SJCRH30 (cell line): ENCODE measurements around the gene VPREB1. TPM values are rescaled to one million over a fixed set of nuclear protein-coding genes. Genes with fewer than 3 reads are reported as not detected.
"Not testable (repeated sequence)": the region's sequence is repeated elsewhere in the genome, so short reads cannot be mapped to it uniquely, and the experiment has no call there.

Experiments
- DNase-seq, 2 experiments: peaks; one replicate each; pipeline ENCODE4 v3.0.0-alpha.2; 2015 to 2020
- H3K27ac ChIP-seq: fragments of 250-450 bp; sonication (Bioruptor Pico); 2 replicates; pipeline ENCODE4 v1.5.1; 2020; ENCODE audit warnings: mild to moderate bottlenecking, moderate library complexity
- H3K27me3 ChIP-seq: fragments of 250-450 bp; sonication (Bioruptor Pico); 2 replicates; pipeline ENCODE4 v1.5.1; 2020; ENCODE audit warnings: mild to moderate bottlenecking, moderate library complexity
- H3K36me3 ChIP-seq: fragments of 250-450 bp; sonication (Bioruptor Pico); 2 replicates; pipeline ENCODE4 v1.5.1; 2020; ENCODE audit warnings: mild to moderate bottlenecking, moderate library complexity
- H3K4me1 ChIP-seq: fragments of 250-450 bp; sonication (Bioruptor Pico); 2 replicates; pipeline ENCODE4 v1.5.1; 2020; ENCODE audit warnings: mild to moderate bottlenecking, moderate library complexity
- H3K4me3 ChIP-seq: fragments of 250-450 bp; sonication (Bioruptor Pico); 2 replicates; pipeline ENCODE4 v1.5.1; 2020; ENCODE audit warnings: mild to moderate bottlenecking, moderate library complexity
- H3K9me3 ChIP-seq: fragments of 250-450 bp; sonication (Bioruptor Pico); replicated peaks from 2 replicates; pipeline ENCODE4 v1.5.1; 2020; ENCODE audit warnings: mild to moderate bottlenecking, moderate library complexity
- total RNA-seq: library from RNA; depleted of rRNA; stranded (reverse); fragments of >200 nt; shearing (Covaris generic); gene quantifications from 2 replicates; pipeline ENCODE4 v1.2.3, GENCODE V29; 2014

Gene VPREB1
- total RNA-seq, 1 experiment from 2014 or later, result not detected

GRCh38 chr22:22246706-22247105 lies 2.1 kb downstream of the VPREB1 start:
- Histone ChIP-seq H3K27me3 (peaks cover 4% of the 10 kb centered on the region; the same call in 1 of the 2 replicates), H3K36me3 (no peaks in the 10 kb centered on the region), H3K27ac (no peak overlapping the region), H3K4me1 (peaks cover 21% of the 10 kb centered on the region), H3K9me3 (no peaks in the 10 kb centered on the region), H3K4me3 (no peak overlapping the region)
- DNase-seq, result no peak

GRCh38 chr22:22248878-22249277 lies 4.3 kb downstream of the VPREB1 start:
- no peak overlapping the region for H3K4me3 ChIP-seq
- peak in 1 of 2 experiments; percentile 17 for DNase-seq
- H3K36me3 ChIP-seq, result no peaks in the 10 kb centered on the region
- peaks cover 4% of the 10 kb centered on the region; the same call in 1 of the 2 replicates for H3K27me3 ChIP-seq
- peaks cover 16% of the 10 kb centered on the region for H3K4me1 ChIP-seq
- no peaks in the 10 kb centered on the region for H3K9me3 ChIP-seq
- H3K27ac ChIP-seq, result no peak overlapping the region

- not testable (repeated sequence) for H3K27ac ChIP-seq, H3K4me3 ChIP-seq, DNase-seq, H3K9me3 ChIP-seq, H3K36me3 ChIP-seq, H3K27me3 ChIP-seq
- peaks cover 12% of the 10 kb centered on the region for H3K4me1 ChIP-seq
Measured at GRCh38 chr22:22250651-22251050, 6.1 kb downstream of the VPREB1 start.

- H3K4me1 ChIP-seq, H3K27me3 ChIP-seq, H3K9me3 ChIP-seq, H3K27ac ChIP-seq, H3K36me3 ChIP-seq, DNase-seq, H3K4me3 ChIP-seq: not testable (repeated sequence)
Measured at GRCh38 chr22:22256133-22256532, 11.5 kb downstream of the VPREB1 start.

GRCh38 chr22:22258597-22259415 lies 14.2 kb downstream of the VPREB1 start:
- not testable (repeated sequence) for H3K9me3 ChIP-seq, H3K27me3 ChIP-seq

GRCh38 chr22:22260169-22260568 lies 15.6 kb downstream of the VPREB1 start:
- H3K4me1 ChIP-seq, H3K27me3 ChIP-seq, H3K9me3 ChIP-seq, H3K4me3 ChIP-seq, DNase-seq, H3K36me3 ChIP-seq, H3K27ac ChIP-seq: not testable (repeated sequence)

More at GRCh38 chr22:22258597-22259415, 14.2 kb downstream of the VPREB1 start:
- DNase-seq, H3K27ac ChIP-seq, H3K4me3 ChIP-seq, H3K4me1 ChIP-seq, H3K36me3 ChIP-seq: not testable (repeated sequence)

GRCh38 chr22:22260586-22260985 lies 16.0 kb downstream of the VPREB1 start:
- not testable (repeated sequence) for H3K4me1 ChIP-seq, DNase-seq, H3K27me3 ChIP-seq, H3K36me3 ChIP-seq, H3K9me3 ChIP-seq, H3K27ac ChIP-seq, H3K4me3 ChIP-seq

- not testable (repeated sequence) for H3K4me3 ChIP-seq, H3K27ac ChIP-seq, H3K36me3 ChIP-seq, H3K4me1 ChIP-seq, DNase-seq, H3K27me3 ChIP-seq, H3K9me3 ChIP-seq
Measured at GRCh38 chr22:22262332-22263074, 17.9 kb downstream of the VPREB1 start.

GRCh38 chr22:22263823-22264222 lies 19.2 kb downstream of the VPREB1 start:
- not testable (repeated sequence) for H3K4me1 ChIP-seq, DNase-seq, H3K27me3 ChIP-seq, H3K36me3 ChIP-seq, H3K9me3 ChIP-seq, H3K27ac ChIP-seq, H3K4me3 ChIP-seq

GRCh38 chr22:22270036-22270676 lies 25.6 kb downstream of the VPREB1 start:
- not testable (repeated sequence) for DNase-seq, H3K9me3 ChIP-seq, H3K36me3 ChIP-seq, H3K27ac ChIP-seq, H3K4me3 ChIP-seq, H3K27me3 ChIP-seq
- H3K4me1 ChIP-seq, result peaks cover 10% of the 10 kb centered on the region; the same call in 1 of the 2 replicates

- not testable (repeated sequence) for H3K4me1 ChIP-seq, H3K9me3 ChIP-seq, H3K4me3 ChIP-seq, H3K36me3 ChIP-seq, DNase-seq, H3K27ac ChIP-seq, H3K27me3 ChIP-seq
Measured at GRCh38 chr22:22277423-22277822, 32.8 kb downstream of the VPREB1 start.

- H3K27me3 ChIP-seq, H3K4me3 ChIP-seq, H3K36me3 ChIP-seq, H3K4me1 ChIP-seq, H3K27ac ChIP-seq, H3K9me3 ChIP-seq, DNase-seq: not testable (repeated sequence)
Measured at GRCh38 chr22:22284962-22285756, 40.6 kb downstream of the VPREB1 start.

- not testable (repeated sequence) for H3K27ac ChIP-seq, H3K9me3 ChIP-seq, H3K27me3 ChIP-seq, H3K4me1 ChIP-seq, H3K4me3 ChIP-seq, DNase-seq, H3K36me3 ChIP-seq
Measured at GRCh38 chr22:22286390-22287105, 42.0 kb downstream of the VPREB1 start.

- not testable (repeated sequence) for H3K27me3 ChIP-seq, H3K9me3 ChIP-seq, H3K4me3 ChIP-seq, DNase-seq, H3K36me3 ChIP-seq, H3K27ac ChIP-seq, H3K4me1 ChIP-seq
Measured at GRCh38 chr22:22287106-22287626, 42.6 kb downstream of the VPREB1 start.
